NCI-H2081 (cell line): ENCODE measurements around the gene ZNF391.
"Not testable (repeated sequence)": the region's sequence is repeated elsewhere in the genome, so short reads cannot be mapped to it uniquely, and the experiment has no call there.

Experiments used
- DNase-seq, 2 experiments: peaks; one replicate each; lab custom pipeline; 2025; lab: John Stamatoyannopoulos, UW

The ZNF391 gene

DNA sequence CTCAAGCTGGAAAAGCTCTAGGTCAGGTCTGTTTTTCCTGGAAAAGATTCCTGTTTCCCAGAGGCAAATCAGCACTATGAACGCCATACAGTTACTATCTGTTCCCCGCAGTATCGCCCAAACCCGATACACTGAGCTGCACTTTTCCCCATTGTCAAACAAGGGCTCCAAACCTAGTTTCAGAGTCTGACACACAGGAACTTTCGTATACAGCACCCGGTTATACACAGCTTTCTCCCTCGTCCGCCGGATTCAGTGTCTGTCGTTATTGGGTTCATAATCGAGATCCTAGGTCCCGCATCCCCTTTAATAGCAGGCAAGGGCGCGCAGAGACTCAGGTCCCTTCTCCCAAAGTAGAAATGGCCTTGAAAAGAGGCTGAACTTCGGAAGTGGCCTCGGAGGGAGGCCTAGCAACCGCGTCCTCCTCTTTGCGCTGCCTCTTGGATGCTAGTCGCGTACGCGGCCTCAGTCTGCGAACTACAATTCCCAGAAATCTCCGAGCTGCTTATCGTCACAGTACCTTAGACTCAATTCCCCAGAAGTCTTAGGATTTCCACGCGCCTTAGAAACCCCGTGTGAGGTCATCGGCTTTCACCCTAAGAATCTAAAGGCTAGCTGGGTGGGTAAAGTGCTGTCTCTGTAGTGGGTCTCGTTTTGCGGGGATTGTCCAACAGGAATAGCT, 34.2 kb downstream of the ZNF391 start:
- DNase-seq: no peak

- DNase-seq: not testable (repeated sequence)
Observed at GRCh38 chr6:27424851-27425250, 36.3 kb downstream of the ZNF391 start.

DNA sequence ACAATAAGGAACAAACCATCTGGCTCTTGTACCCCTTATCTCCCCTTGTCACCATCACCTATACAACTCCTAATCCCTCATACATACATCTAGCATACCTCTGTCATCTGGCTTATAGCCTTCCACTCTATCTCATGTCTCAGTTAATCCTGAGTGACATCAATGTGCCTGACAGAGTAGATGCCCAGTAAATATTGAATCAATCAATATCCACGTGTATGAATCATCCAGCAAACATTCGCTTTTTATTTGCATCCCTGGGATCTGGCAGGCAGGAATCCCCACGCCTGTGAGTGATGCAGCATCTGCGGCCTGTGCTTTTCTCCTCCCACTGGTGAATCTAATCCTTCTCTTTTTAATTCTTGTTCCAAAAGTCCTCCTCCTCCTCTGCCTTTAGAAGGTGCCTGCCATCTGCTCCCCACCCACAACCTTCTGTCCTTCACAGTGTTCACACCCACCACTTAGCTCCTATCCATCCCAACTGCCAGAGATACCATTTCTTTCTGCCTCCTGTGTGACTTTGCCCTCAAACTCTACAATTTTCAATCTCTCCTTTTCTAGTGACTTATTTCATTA, 37.6 kb downstream of the ZNF391 start:
- no peak for DNase-seq

DNA sequence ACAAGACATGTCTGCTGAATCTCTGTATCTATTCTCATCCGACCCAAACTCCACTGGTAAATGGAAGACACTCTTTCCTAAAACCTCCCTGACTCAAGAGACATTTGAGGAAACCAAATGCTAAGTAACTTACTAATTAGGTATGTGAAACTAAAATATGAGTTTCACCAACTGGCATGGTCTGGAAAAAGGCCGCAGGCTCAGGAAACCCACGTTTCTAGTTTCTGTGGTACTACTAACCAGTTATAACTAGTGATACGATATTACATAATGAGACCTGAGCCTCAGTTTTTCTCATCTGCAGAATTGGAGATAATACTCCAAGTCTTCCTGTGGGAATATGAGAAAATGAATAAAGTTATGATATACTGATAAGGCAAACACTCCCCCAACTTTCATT, 39.9 kb downstream of the ZNF391 start:
- DNase-seq: no peak

GRCh38 chr6:27428966-27429365, 40.4 kb downstream of the ZNF391 start:
- DNase-seq: no peak

- no peak for DNase-seq
Observed at GRCh38 chr6:27433714-27434113, 45.2 kb downstream of the ZNF391 start.

GRCh38 chr6:27439371-27439770, 50.8 kb downstream of the ZNF391 start:
- no peak for DNase-seq

GRCh38 chr6:27441001-27441400, 52.4 kb downstream of the ZNF391 start:
- no peak for DNase-seq

GRCh38 chr6:27442932-27443331, 54.4 kb downstream of the ZNF391 start:
- no peak for DNase-seq

DNA sequence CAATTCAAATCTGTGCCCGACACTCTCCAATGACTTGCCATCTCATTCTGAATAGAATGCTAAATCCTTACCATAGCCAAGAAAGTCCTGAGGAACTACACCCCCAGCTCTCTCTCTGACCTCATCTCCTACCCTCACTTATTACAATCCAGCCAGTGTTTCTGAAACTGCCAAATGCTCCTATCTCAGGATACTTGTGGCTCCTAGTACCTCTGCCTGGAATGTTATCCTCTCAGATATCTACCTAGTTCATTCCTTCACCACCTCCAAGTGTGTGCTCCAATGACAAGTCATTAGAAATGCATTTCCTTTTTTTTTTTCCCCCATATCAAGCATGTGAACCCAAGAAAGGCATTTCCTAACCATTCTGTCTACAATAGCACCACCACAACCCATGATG, 59.9 kb downstream of the ZNF391 start:
- no peak for DNase-seq

- DNase-seq: no peak
Observed at GRCh38 chr6:27451660-27452390, 63.3 kb downstream of the ZNF391 start.

GRCh38 chr6:27452496-27452897, 63.9 kb downstream of the ZNF391 start:
- DNase-seq: no peak
